PC-9 (cell line): ENCODE measurements around the gene FLNB. TPM values are rescaled to one million over a fixed set of nuclear protein-coding genes. Genes with fewer than 3 reads are reported as not detected.

Source experiments
- BruUV-seq: library from RNA; stranded (reverse); fragments of 400-500 nt; replicated peaks from 2 replicates; lab custom pipeline; 2021; lab: Mats Ljungman, UMichigan
- CTCF ChIA-PET: fragments of 300-600 bp; sonication (Branson Sonifier 250); formaldehyde crosslinking; loops from one replicate; lab custom pipeline; 2022; ENCODE audit warnings: antibody characterized with exemption; lab: Charles Lee
- POLR2A ChIA-PET: fragments of 300-600 bp; sonication (Branson Sonifier 250); formaldehyde crosslinking; loops from one replicate; lab custom pipeline; 2022; ENCODE audit warnings: antibody characterized with exemption; ENCODE audit not compliant: unreplicated experiment; lab: Charles Lee
- DNase-seq, 2 experiments: peaks; one replicate each; pipeline versions ENCODE4 v3.0.0 to v3.0.0-alpha.2; 2015 to 2022; ENCODE audit warnings: mixed read lengths in 1 of 2
- H2AFZ ChIP-seq: fragments of 200-600 bp; sonication (generic); 2 replicates; pipeline ENCODE4 v1.8.1; 2017; ENCODE audit warnings: antibody characterized with exemption
- H3F3A ChIP-seq: fragments of 200-600 bp; sonication (generic); 2 replicates; pipeline ENCODE4 v1.8.1; 2017; ENCODE audit warnings: antibody characterized with exemption, mild to moderate bottlenecking, low read depth; ENCODE audit not compliant: insufficient read depth
- H3K27ac ChIP-seq: fragments of 200-600 bp; sonication (generic); 2 replicates; pipeline ENCODE4 v1.6.1; 2016; ENCODE audit warnings: mixed run types
- H3K27me3 ChIP-seq: fragments of 200-600 bp; sonication (generic); 2 replicates; pipeline ENCODE4 v1.6.1; 2016; ENCODE audit warnings: low read depth, mixed run types; ENCODE audit not compliant: insufficient read depth
- H3K36me3 ChIP-seq: fragments of 200-600 bp; sonication (generic); 2 replicates; pipeline ENCODE4 v1.6.1; 2016; ENCODE audit warnings: low read depth, mixed run types
- H3K4me1 ChIP-seq: fragments of 200-600 bp; sonication (generic); replicated peaks from 2 replicates; pipeline ENCODE4 v1.6.1; 2016; ENCODE audit warnings: mixed run types; ENCODE audit not compliant: insufficient read depth
- H3K4me2 ChIP-seq: fragments of 200-600 bp; sonication (generic); 2 replicates; pipeline ENCODE4 v1.6.1; 2017; ENCODE audit warnings: mixed run types
- H3K4me3 ChIP-seq: fragments of 200-600 bp; sonication (generic); 2 replicates; pipeline ENCODE4 v1.6.1; 2016; ENCODE audit warnings: mixed run types
- H3K79me2 ChIP-seq: fragments of 200-600 bp; sonication (generic); 2 replicates; pipeline ENCODE4 v1.6.1; 2017; ENCODE audit warnings: low read depth, mixed run types
- H3K9me2 ChIP-seq: fragments of 200-600 bp; sonication (generic); 2 replicates; pipeline ENCODE4 v1.8.1; 2017; ENCODE audit warnings: mild to moderate bottlenecking; ENCODE audit not compliant: insufficient read depth
- H3K9me3 ChIP-seq: fragments of 200-600 bp; sonication (generic); 2 replicates; pipeline ENCODE4 v1.8.1; 2016; ENCODE audit warnings: low read depth; ENCODE audit not compliant: insufficient read depth
- H4K20me1 ChIP-seq: fragments of 200-600 bp; sonication (generic); 2 replicates; pipeline ENCODE4 v1.8.1; 2017; ENCODE audit not compliant: insufficient read depth
- EZH2 ChIP-seq: fragments of 200-600 bp; sonication (generic); IDR thresholded peaks from 2 replicates; pipeline ENCODE4 v1.8.0; 2017; ENCODE audit warnings: antibody characterized with exemption, low read depth
- intact Hi-C: fragments of 100-400 bp; cut with micrococcal nuclease; formaldehyde crosslinking; loops from one replicate; pipeline ENCODE4 v1.10.0; 2022; ENCODE audit not compliant: unreplicated experiment
- total RNA-seq: library from RNA; stranded (reverse); gene quantifications from 2 replicates; pipeline ENCODE4 v1.2.3, GENCODE V29; 2021
- TF ChIP-seq, protein P1 (sequence below): fragments of 200-600 bp; sonication (generic); conservative IDR thresholded peaks from 2 replicates; pipeline ENCODE4 v1.6.1; 2017; ENCODE audit warnings: mixed run types, antibody characterized with exemption, mild to moderate bottlenecking, moderate library complexity

Gene FLNB
- total RNA-seq, 1 experiment from 2014 or later = 349 TPM

DNA sequence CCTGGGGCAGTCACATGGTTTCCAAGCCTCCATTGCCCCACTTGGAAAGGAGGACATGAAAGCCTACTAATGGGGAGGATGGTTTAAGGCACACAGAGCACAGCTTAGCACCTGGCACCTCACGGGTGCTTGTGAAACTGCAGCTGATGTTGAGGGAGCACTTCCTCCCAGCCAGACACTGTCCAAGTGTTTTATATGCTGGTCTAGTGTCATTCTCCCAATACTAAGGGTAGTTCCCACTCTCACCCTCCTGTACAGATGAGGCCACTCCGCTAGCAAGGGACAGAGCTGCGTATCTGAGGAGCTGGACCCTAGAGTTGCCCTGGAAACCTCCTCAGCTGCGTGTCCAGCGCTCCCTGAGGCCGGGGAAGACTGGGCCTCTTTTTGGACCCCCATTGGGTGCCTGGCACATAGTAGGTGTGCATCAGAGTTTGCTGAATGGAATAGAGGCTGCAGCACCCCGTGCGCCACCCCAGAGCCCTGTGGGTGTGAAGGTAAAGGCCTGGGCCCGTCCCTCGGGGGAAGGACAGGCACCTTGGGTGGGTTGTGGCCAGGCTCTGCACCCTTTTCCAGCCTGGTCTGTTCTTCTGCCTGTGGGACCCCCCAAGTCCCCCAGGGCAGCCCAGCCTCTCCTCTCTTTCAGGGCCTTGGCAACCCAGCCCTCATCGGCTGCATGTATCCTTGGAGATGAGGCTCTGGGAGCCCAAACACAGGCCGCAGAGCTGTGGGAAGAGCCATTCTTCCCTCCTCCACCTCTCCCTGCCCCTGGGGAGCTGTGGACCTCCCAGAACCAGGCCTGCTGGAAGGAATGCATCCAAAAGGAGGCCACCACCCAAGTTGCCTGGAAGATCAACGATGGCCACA lies 171.2 kb downstream of the FLNB start:
- CTCF ChIA-PET = no interaction called here
- no peaks in the 10 kb centered on the region for H3K79me2 ChIP-seq
- no peak overlapping the region for H3K4me3 ChIP-seq
- intact Hi-C loops = loop anchor here (10.0 kb wide), 2 partner anchors 315 to 455 kb away; no protein-coding TSS in a partner anchor
- H2AFZ ChIP-seq = no peak overlapping the region
- H3F3A ChIP-seq = peaks cover 42% of the 10 kb centered on the region
- TF ChIP-seq, protein P1, sequence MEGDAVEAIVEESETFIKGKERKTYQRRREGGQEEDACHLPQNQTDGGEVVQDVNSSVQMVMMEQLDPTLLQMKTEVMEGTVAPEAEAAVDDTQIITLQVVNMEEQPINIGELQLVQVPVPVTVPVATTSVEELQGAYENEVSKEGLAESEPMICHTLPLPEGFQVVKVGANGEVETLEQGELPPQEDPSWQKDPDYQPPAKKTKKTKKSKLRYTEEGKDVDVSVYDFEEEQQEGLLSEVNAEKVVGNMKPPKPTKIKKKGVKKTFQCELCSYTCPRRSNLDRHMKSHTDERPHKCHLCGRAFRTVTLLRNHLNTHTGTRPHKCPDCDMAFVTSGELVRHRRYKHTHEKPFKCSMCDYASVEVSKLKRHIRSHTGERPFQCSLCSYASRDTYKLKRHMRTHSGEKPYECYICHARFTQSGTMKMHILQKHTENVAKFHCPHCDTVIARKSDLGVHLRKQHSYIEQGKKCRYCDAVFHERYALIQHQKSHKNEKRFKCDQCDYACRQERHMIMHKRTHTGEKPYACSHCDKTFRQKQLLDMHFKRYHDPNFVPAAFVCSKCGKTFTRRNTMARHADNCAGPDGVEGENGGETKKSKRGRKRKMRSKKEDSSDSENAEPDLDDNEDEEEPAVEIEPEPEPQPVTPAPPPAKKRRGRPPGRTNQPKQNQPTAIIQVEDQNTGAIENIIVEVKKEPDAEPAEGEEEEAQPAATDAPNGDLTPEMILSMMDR = no peak
- H3K27ac ChIP-seq = no peak overlapping the region
- H4K20me1 ChIP-seq = no peaks in the 10 kb centered on the region
- DNase-seq = no peak
- peaks cover 13% of the 10 kb centered on the region for H3K4me1 ChIP-seq
- no peaks in the 10 kb centered on the region for H3K27me3 ChIP-seq
- no TSS peak for BruUV-seq
- POLR2A ChIA-PET = no interaction called here
- H3K9me2 ChIP-seq = no peaks in the 10 kb centered on the region
- no peak overlapping the region for H3K4me2 ChIP-seq
- H3K36me3 ChIP-seq = no peaks in the 10 kb centered on the region
- no peaks in the 10 kb centered on the region for H3K9me3 ChIP-seq

- Histone ChIP-seq H3K27me3 (no peaks in the 10 kb centered on the region), H3F3A (peaks cover 33% of the 10 kb centered on the region), H3K79me2 (no peaks in the 10 kb centered on the region), H3K4me1 (peaks cover 13% of the 10 kb centered on the region), H3K9me2 (no peaks in the 10 kb centered on the region), H3K4me2 (no peak overlapping the region; the same call in 1 of the 2 replicates), H3K36me3 (no peaks in the 10 kb centered on the region), H3K4me3 (no peak overlapping the region), H4K20me1 (no peaks in the 10 kb centered on the region), H3K9me3 (no peaks in the 10 kb centered on the region), H2AFZ (no peak overlapping the region), H3K27ac (no peak overlapping the region)
- DNase-seq = no peak
- TF ChIP-seq, protein P1 = no peak
- TF ChIP-seq EZH2 = no peak
- intact Hi-C loops = loop anchor here (10.0 kb wide), 1 partner anchor 455 kb away; no protein-coding TSS in a partner anchor
- BruUV-seq = no TSS peak
- POLR2A ChIA-PET = no interaction called here
- CTCF ChIA-PET = no interaction called here
Measured at GRCh38 chr3:58180099-58180880, 172.1 kb downstream of the FLNB start.

- peaks cover 26% of the 10 kb centered on the region for H3F3A ChIP-seq
- H3K36me3 ChIP-seq = no peaks in the 10 kb centered on the region
- TF ChIP-seq, protein P1 = no peak
- no peak for TF ChIP-seq EZH2
- ChIA-PET CTCF (no interaction called here), POLR2A (no interaction called here)
- DNase-seq = peak in 1 of 2 experiments; percentile 77
- H2AFZ ChIP-seq = no peak overlapping the region
- no TSS peak for BruUV-seq
- H3K27me3 ChIP-seq = no peaks in the 10 kb centered on the region
- H3K9me3 ChIP-seq = no peaks in the 10 kb centered on the region
- peaks cover 13% of the 10 kb centered on the region for H3K4me1 ChIP-seq
- H3K27ac ChIP-seq = no peak overlapping the region
- H4K20me1 ChIP-seq = no peaks in the 10 kb centered on the region
- peak overlapping the region; percentile 15; the same call in 1 of the 2 replicates for H3K4me2 ChIP-seq
- H3K9me2 ChIP-seq = no peaks in the 10 kb centered on the region
- H3K79me2 ChIP-seq = no peaks in the 10 kb centered on the region
- H3K4me3 ChIP-seq = no peak overlapping the region
- intact Hi-C loops = loop anchor here (10.0 kb wide), 1 partner anchor 454 kb away; no protein-coding TSS in a partner anchor
Measured at GRCh38 chr3:58180940-58181587, 172.8 kb downstream of the FLNB start.
